Lung (tissue), 12 donors: ENCODE data around the gene EDAR. TPM values are rescaled to one million over a fixed set of nuclear protein-coding genes. Genes with fewer than 3 reads are reported as not detected.

Experiments used
- ATAC-seq: fragments of 200-7000 bp; cut with Tn5 transposase; one replicate; pipeline ENCODE4 v1.9.1; 2020; ENCODE audit warnings: moderate number of reproducible peaks; ENCODE audit not compliant: insufficient read depth, low FRiP score
- DNase-seq, 3 donors: peaks; one replicate each; pipeline ENCODE4 v3.0.0-alpha.2; 2013 to 2017
- H3K27ac ChIP-seq, 2 donors: one replicate each; pipeline ENCODE4 v1.5.1; 2013; ENCODE audit warnings: mild to moderate bottlenecking in 2 of 2, moderate library complexity in 2 of 2, control low read depth in 1 of 2, inconsistent platforms in 1 of 2, low read depth in 1 of 2, low read length in 1 of 2
- H3K27me3 ChIP-seq, 3 donors: one replicate each; pipeline ENCODE4 v1.5.1; 2013; ENCODE audit warnings: low read length in 2 of 3; ENCODE audit not compliant: control insufficient read depth in 3 of 3, insufficient read depth in 3 of 3
- H3K36me3 ChIP-seq, 4 donors: one replicate each; pipeline ENCODE4 v1.5.1; 2013; ENCODE audit warnings: low read length in 4 of 4, mild to moderate bottlenecking in 1 of 4, moderate library complexity in 1 of 4; ENCODE audit not compliant: control insufficient read depth in 4 of 4, insufficient read depth in 4 of 4
- H3K4me1 ChIP-seq, 5 donors: one replicate each; pipeline ENCODE4 v1.5.1; 2013; ENCODE audit warnings: low read length in 5 of 5, mild to moderate bottlenecking in 2 of 5, moderate library complexity in 1 of 5; ENCODE audit not compliant: control insufficient read depth in 5 of 5, insufficient read depth in 5 of 5
- H3K4me3 ChIP-seq: one replicate; pipeline ENCODE4 v1.5.1; 2013; ENCODE audit warnings: mild to moderate bottlenecking, control low read depth, moderate library complexity
- H3K9ac ChIP-seq, 2 donors: one replicate each; pipeline ENCODE4 v1.5.1; 2013; ENCODE audit warnings: low read length in 2 of 2, control low read depth in 1 of 2; ENCODE audit not compliant: insufficient read depth in 1 of 2
- H3K9me3 ChIP-seq, 4 donors: one replicate each; pipeline ENCODE4 v1.5.1; 2013; ENCODE audit warnings: low read length in 3 of 4, mild to moderate bottlenecking in 1 of 4, moderate library complexity in 1 of 4; ENCODE audit not compliant: control insufficient read depth in 4 of 4, insufficient read depth in 3 of 4
- WGBS, 2 donors: extraction: QIAGEN DNeasy Blood & Tissue Kit; methylation state at CpG; one replicate each; pipeline ENCODE4 v1.1.7; 2013; 5-methylcytosine and 5-hydroxymethylcytosine counted together
- polyA plus RNA-seq, 2 donors: library from polyadenylated mRNA; stranded (reverse); fragments of 200-250 nt; gene quantifications; one replicate each; pipeline ENCODE4 v1.2.1, GENCODE V29; 2013
- total RNA-seq, 2 donors: library from RNA; depleted of rRNA in 1 of 2; stranded (reverse); fragments of >200 nt in 1 of 2; gene quantifications; one replicate each; pipeline ENCODE4 v1.2.1, GENCODE V29; 2014 to 2021
- TF ChIP-seq, protein P1 (sequence below): IDR thresholded peaks from 2 replicates; pipeline ENCODE4 v1.5.1; 2012; ENCODE audit warnings: mild to moderate bottlenecking; ENCODE audit errors: control extremely low read depth, extremely low read depth
- donor health status: control.
- donor health status: control.
- donor health status: Bipolar disorder and iron deficiency.
- donor health status: healthy.
- donor health status: DM: yes; HTN: yes; CAD: no.

EDAR gene
- total and polyA plus RNA-seq, 4 donors: 0.02 to 0.37 (median 0.10) TPM; not detected in 1

DNA sequence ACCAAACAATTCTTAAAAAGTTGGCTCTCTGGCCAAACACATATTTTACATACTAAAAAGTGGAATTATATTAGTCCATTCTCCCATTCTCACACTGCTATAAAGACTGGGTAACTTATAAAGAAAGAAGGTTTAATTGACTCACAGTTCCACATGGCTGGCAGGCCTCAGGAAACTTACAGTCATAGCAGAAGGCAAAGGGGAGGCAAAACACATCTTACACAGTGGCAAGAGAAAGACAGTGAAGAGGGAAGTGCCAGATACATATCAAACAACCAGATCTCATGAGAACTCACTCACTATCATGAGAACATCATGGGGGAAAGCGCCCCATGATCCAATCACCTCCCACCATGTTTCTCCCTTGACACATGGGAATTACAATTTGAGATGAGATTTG lies 42.6 kb downstream of the EDAR start:
- peaks cover 0 to 9% (median 0%) of the 10 kb centered on the region in 4 donors for H3K9me3 ChIP-seq
- TF ChIP-seq, protein P1, sequence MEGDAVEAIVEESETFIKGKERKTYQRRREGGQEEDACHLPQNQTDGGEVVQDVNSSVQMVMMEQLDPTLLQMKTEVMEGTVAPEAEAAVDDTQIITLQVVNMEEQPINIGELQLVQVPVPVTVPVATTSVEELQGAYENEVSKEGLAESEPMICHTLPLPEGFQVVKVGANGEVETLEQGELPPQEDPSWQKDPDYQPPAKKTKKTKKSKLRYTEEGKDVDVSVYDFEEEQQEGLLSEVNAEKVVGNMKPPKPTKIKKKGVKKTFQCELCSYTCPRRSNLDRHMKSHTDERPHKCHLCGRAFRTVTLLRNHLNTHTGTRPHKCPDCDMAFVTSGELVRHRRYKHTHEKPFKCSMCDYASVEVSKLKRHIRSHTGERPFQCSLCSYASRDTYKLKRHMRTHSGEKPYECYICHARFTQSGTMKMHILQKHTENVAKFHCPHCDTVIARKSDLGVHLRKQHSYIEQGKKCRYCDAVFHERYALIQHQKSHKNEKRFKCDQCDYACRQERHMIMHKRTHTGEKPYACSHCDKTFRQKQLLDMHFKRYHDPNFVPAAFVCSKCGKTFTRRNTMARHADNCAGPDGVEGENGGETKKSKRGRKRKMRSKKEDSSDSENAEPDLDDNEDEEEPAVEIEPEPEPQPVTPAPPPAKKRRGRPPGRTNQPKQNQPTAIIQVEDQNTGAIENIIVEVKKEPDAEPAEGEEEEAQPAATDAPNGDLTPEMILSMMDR: no peak
- ATAC-seq (no peak), DNase-seq (no peak)
- WGBS, 2 donors: 89 to 96% methylated on average over 1 of the region's 1 CpG
- no peak overlapping the region for H3K4me3 ChIP-seq
- H3K27ac ChIP-seq: no peak overlapping the region
- H3K36me3 ChIP-seq: no peaks in the 10 kb centered on the region
- no peak overlapping the region for H3K9ac ChIP-seq
- peaks cover 0 to 58% (median 9%) of the 10 kb centered on the region in 5 donors for H3K4me1 ChIP-seq
- no peaks in the 10 kb centered on the region for H3K27me3 ChIP-seq

DNA sequence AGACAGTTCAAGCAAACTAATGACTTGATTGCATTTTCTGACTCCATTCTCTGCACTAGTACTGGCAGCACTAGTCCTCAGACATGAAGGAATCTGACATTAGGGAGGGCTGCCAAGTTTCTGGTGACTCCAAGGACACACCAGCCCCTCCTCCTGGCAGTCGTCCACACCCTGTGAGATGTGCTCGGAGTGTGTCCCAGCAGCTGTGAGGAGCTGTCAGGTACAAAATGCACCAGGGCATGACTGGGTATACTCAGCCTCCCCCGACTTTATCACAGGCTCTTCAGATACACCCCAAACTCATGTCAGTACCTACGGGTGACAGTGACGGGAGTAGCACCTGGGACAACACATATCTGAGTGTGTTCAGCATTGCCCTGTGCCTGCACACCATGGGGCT lies 43.1 kb downstream of the EDAR start:
- Histone ChIP-seq H3K27ac (peak overlapping the region in 1 of 2 donors; percentile 41), H3K36me3 (no peaks in the 10 kb centered on the region), H3K4me1 (peaks cover 0 to 56% (median 9%) of the 10 kb centered on the region in 5 donors), H3K4me3 (no peak overlapping the region), H3K9me3 (peaks cover 0 to 9% (median 0%) of the 10 kb centered on the region in 4 donors), H3K27me3 (no peaks in the 10 kb centered on the region), H3K9ac (no peak overlapping the region)
- WGBS, 2 donors: 54 to 79% methylated on average over 5 of the region's 5 CpGs
- ATAC-seq (no peak), DNase-seq (peak; percentile 90 to 97 (median 92))
- TF ChIP-seq, protein P1: no peak

DNA sequence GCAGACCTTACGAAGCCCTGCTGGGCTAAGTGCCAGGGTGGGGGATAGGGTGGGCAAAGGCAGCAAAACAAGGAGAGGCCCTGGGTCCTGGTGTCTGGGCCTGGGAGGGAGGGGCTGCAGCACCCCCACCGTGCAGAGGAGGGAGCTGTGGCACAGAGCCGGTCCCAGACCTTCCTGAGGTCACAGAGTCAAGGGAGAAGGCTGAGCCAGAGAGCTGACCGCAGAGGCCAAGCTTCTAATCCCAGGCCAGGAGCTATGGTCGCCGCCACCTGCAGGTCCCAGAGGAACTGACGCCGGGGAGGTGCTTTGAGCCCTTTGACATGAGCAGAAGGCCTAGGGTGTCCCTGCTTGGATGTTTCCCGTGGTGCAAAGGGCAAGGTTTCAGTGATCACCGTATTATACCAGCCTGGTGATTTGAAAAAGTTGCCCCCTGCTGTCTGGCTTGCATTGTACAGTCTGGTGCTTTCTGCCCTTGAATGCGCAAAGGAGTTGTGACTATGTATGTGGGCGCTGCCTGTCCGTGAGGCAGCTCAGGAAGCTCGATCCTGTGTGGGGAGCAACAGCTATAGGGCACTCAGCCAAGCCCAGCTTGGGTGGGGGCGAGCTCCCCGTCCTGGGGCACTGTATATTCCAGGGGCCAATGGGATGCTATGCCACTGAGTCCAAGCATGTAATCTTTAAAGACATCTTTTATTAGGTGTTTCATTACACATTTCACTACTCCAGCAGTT lies 44.3 kb downstream of the EDAR start:
- DNase-seq (peak; percentile 79 to 88 (median 81)), ATAC-seq (no peak)
- TF ChIP-seq, protein P1: no peak
- Histone ChIP-seq H3K9ac (no peak overlapping the region), H3K4me1 (peaks cover 0 to 46% (median 4%) of the 10 kb centered on the region in 5 donors), H3K27ac (no peak overlapping the region), H3K27me3 (no peaks in the 10 kb centered on the region), H3K36me3 (no peaks in the 10 kb centered on the region), H3K4me3 (no peak overlapping the region), H3K9me3 (peaks cover 0 to 9% (median 0%) of the 10 kb centered on the region in 4 donors)
- whole genome bisulfite sequencing, 2 donors: 69 to 81% methylated on average over 16 of the region's 16 CpGs

DNA sequence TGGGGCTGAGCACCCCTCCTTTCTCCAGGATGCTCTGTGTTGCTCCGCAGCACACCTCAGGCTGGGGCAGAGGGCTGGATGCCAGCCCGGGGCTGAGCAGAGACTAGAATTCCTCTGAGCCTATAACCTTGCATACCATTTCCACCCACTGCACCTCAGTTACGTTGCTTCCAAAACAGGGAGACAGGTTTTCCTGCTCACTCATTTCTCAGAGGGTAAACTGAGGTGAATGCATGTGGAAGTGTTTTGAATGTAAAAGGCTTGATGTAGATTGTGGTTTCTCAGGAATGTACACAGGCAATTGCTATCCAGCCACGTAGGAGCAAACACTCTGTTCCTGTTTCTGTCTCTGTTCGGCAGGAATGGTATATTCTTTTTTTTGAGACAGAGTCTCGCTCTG lies 45.3 kb downstream of the EDAR start:
- H3K9me3 ChIP-seq: peaks cover 0 to 9% (median 0%) of the 10 kb centered on the region in 4 donors
- ATAC-seq: no peak
- H3K4me1 ChIP-seq: peaks cover 0 to 38% (median 7%) of the 10 kb centered on the region in 5 donors
- H3K4me3 ChIP-seq: no peak overlapping the region
- TF ChIP-seq, protein P1: no peak
- 70 to 78% methylated on average over 6 of the region's 6 CpGs for WGBS, 2 donors
- no peak overlapping the region for H3K27ac ChIP-seq
- no peaks in the 10 kb centered on the region for H3K27me3 ChIP-seq
- DNase-seq: no peak
- H3K9ac ChIP-seq: no peak overlapping the region
- H3K36me3 ChIP-seq: no peaks in the 10 kb centered on the region
